HepG2 (cell line): ENCODE measurements around the gene CACNA1G. TPM values are rescaled to one million over a fixed set of nuclear protein-coding genes. Genes with fewer than 3 reads are reported as not detected.

ENCODE experiments used
- ATAC-seq: fragments of 200-7000 bp; cut with Tn5 transposase; 3 replicates; pipeline ENCODE4 v1.9.1; 2020; ENCODE audit warnings: mild to moderate bottlenecking, moderate library complexity
- BruUV-seq: library from RNA; stranded (reverse); fragments of 400-500 nt; replicated peaks from 2 replicates; lab custom pipeline; 2021; lab: Mats Ljungman, UMichigan
- CTCF ChIA-PET: fragments of 300-600 bp; formaldehyde crosslinking; extraction: SDS; loops from one replicate; lab custom pipeline; 2021; ENCODE audit warnings: low total read pairs, inconsistent platforms, low intra/inter-chr PET ratio; lab: Yijun Ruan, JAX
- POLR2A ChIA-PET: fragments of 350-600 bp; sonication (Branson Sonifier 250); formaldehyde crosslinking; loops from one replicate; lab custom pipeline; 2020; ENCODE audit warnings: antibody characterized with exemption, inconsistent platforms; lab: Yijun Ruan, JAX
- DNase-seq: peaks from one replicate; pipeline ENCODE4 v3.0.0-alpha.2; 2015; ENCODE audit warnings: low spot score
- FAIRE-seq: peaks from 3 replicates; lab custom pipeline; 2011; peaks lifted over from hg19 to GRCh38; lab: Jason Lieb, UNC
- H2AFZ ChIP-seq: one replicate; pipeline ENCODE4 v1.6.1; 2011; ENCODE audit warnings: low read length, inconsistent platforms
- H3K27ac ChIP-seq: fragments of 300-600 bp; 3 replicates; pipeline ENCODE4 v1.8.0; 2011; ENCODE audit warnings: mixed run types, mild to moderate bottlenecking, mixed read lengths, low read length, inconsistent platforms; ENCODE audit not compliant: insufficient read depth; ENCODE audit errors: extremely low read length
- H3K27me3 ChIP-seq, 2 experiments: fragments of 200-600 bp in 1 of 2; 2 replicates in 1 of 2; 3 replicates in 1 of 2; pipeline versions ENCODE4 v1.6.0 to v1.8.0; 2011; ENCODE audit warnings: low read length in 2 of 2, mild to moderate bottlenecking in 2 of 2, moderate library complexity in 2 of 2, inconsistent platforms in 1 of 2; ENCODE audit not compliant: insufficient read depth in 2 of 2, control insufficient read depth in 1 of 2
- H3K36me3 ChIP-seq, 2 experiments: fragments of 200-600 bp in 1 of 2; replicated peaks in 1 of 2; 2 replicates in 1 of 2; 3 replicates in 1 of 2; pipeline versions ENCODE4 v1.5.1 to v1.8.0; 2011; ENCODE audit warnings: low read length in 2 of 2, inconsistent platforms in 1 of 2; ENCODE audit not compliant: insufficient read depth in 2 of 2, control insufficient read depth in 1 of 2
- H3K4me1 ChIP-seq: 2 replicates; pipeline ENCODE4 v1.5.1; 2012; ENCODE audit warnings: low read length, inconsistent platforms; ENCODE audit not compliant: insufficient read depth
- H3K4me2 ChIP-seq: 2 replicates; pipeline ENCODE4 v1.6.0; 2011; ENCODE audit warnings: low read depth, low read length, inconsistent platforms
- H3K4me3 ChIP-seq, 3 experiments: fragments of 200-600 bp in 1 of 3; sonication (generic), shearing (Covaris generic) in 1 of 3; replicated peaks in 1 of 3; 2 replicates each; pipeline ENCODE4 v1.5.1; 2011 to 2016; ENCODE audit warnings: low read length in 3 of 3, inconsistent platforms in 2 of 3, low read depth in 2 of 3, mild to moderate bottlenecking in 2 of 3, control low read depth in 1 of 3, mixed read lengths in 1 of 3; ENCODE audit not compliant: insufficient read depth in 1 of 3
- H3K79me2 ChIP-seq: one replicate; pipeline ENCODE4 v1.6.1; 2011; ENCODE audit warnings: low read length, inconsistent platforms; ENCODE audit not compliant: insufficient read depth
- H3K9ac ChIP-seq: 2 replicates; pipeline ENCODE4 v1.6.0; 2011; ENCODE audit warnings: mild to moderate bottlenecking, low read depth, low read length, inconsistent platforms; ENCODE audit not compliant: insufficient read depth
- H3K9me3 ChIP-seq: 2 replicates; pipeline ENCODE4 v1.5.1; 2012; ENCODE audit warnings: mild to moderate bottlenecking, low read length
- H4K20me1 ChIP-seq: 2 replicates; pipeline ENCODE4 v1.6.0; 2011; ENCODE audit warnings: inconsistent platforms, mild to moderate bottlenecking, low read length, moderate library complexity; ENCODE audit not compliant: insufficient read depth
- CEBPZ ChIP-seq: IDR thresholded peaks from 2 replicates; pipeline ENCODE4 v1.6.1; 2012; ENCODE audit warnings: low read length, improper control_type of control experiment
- ELF3 ChIP-seq: IDR thresholded peaks from 2 replicates; pipeline ENCODE4 v1.6.1; 2016; ENCODE audit warnings: missing genetic modification reagents, missing compliant biosample characterization
- HDAC1 ChIP-seq: sonication (generic); formaldehyde crosslinking; IDR thresholded peaks from 2 replicates; pipeline ENCODE4 v1.5.1; 2020; ENCODE audit warnings: mild to moderate bottlenecking, missing genetic modification reagents
- HOXA7 ChIP-seq: sonication (generic); formaldehyde crosslinking; IDR thresholded peaks from 2 replicates; pipeline ENCODE4 v1.8.1; 2022; ENCODE audit warnings: mild to moderate bottlenecking, missing genetic modification reagents, moderate library complexity
- MAZ ChIP-seq, 2 experiments: sonication (generic) in 1 of 2; formaldehyde crosslinking in 1 of 2; IDR thresholded peaks; 2 replicates each; pipeline versions ENCODE4 v1.5.0 to v1.6.1; 2012 to 2020; ENCODE audit warnings: low read depth in 2 of 2, mild to moderate bottlenecking in 2 of 2, borderline replicate concordance in 1 of 2, improper control_type of control experiment in 1 of 2, low read length in 1 of 2, missing genetic modification reagents in 1 of 2, moderate library complexity in 1 of 2
- MTA3 ChIP-seq: sonication (generic); formaldehyde crosslinking; IDR thresholded peaks from 2 replicates; pipeline ENCODE4 v1.4.0; 2020; ENCODE audit warnings: missing genetic modification reagents
- NRL ChIP-seq: sonication (generic); formaldehyde crosslinking; IDR thresholded peaks from 2 replicates; pipeline ENCODE4 v1.5.0; 2020; ENCODE audit warnings: missing genetic modification reagents, mild to moderate bottlenecking, moderate library complexity, borderline replicate concordance
- PLSCR1 ChIP-seq: sonication (generic); formaldehyde crosslinking; IDR thresholded peaks from 2 replicates; pipeline ENCODE4 v1.5.0; 2020; ENCODE audit warnings: missing genetic modification reagents, mild to moderate bottlenecking, borderline replicate concordance
- WGBS: methylation state at CpG from one replicate; pipeline ENCODE4 v1.1.6; 2017; ENCODE audit warnings: low lambda C conversion rate; 5-methylcytosine and 5-hydroxymethylcytosine counted together
- in situ Hi-C: cut with HindIII; loops from 2 replicates; pipeline ENCODE4 v1.10.0; 2017; ENCODE audit warnings: low pct_unique_long_range_greater_than_20kb; ENCODE audit not compliant: extremely low pct_ligation_motif_present
- intact Hi-C: fragments of 100-400 bp; cut with micrococcal nuclease; formaldehyde crosslinking; loops from one replicate; pipeline ENCODE4 v1.10.0; 2022; ENCODE audit not compliant: unreplicated experiment
- polyA plus RNA-seq, 8 experiments: library from polyadenylated mRNA; depleted of rRNA in 3 of 8; stranded (reverse) in 7 of 8; unstranded in 1 of 8; fragments of >200 nt; fragmentation: Illumina TruSeq in 4 of 8; extraction: Trizol in 4 of 8; gene quantifications; 2 replicates each; pipeline versions ENCODE4 v1.2.1 to v1.2.3, GENCODE V29; 2011 to 2016; ENCODE audit warnings: low read depth in 4 of 8, missing spikeins in 1 of 8, mixed read lengths in 1 of 8; ENCODE audit not compliant: insufficient read depth in 1 of 8
- total RNA-seq, 5 experiments: library from RNA; depleted of rRNA; stranded (reverse); fragments of >200 nt; fragmentation: Illumina TruSeq; extraction: Trizol; gene quantifications; 2 replicates each; pipeline ENCODE4 v1.2.3, GENCODE V29; 2016; ENCODE audit warnings: low read depth in 1 of 5
- TF ChIP-seq, protein P1 (sequence below): sonication (generic); formaldehyde crosslinking; IDR thresholded peaks from 2 replicates; pipeline ENCODE4 v1.4.0; 2020; ENCODE audit warnings: mild to moderate bottlenecking, missing genetic modification reagents
- TF ChIP-seq, protein P2 (sequence below): sonication (generic); formaldehyde crosslinking; IDR thresholded peaks from 2 replicates; pipeline ENCODE4 v1.4.0; 2020; ENCODE audit warnings: missing genetic modification reagents

CACNA1G gene
- total and polyA plus RNA-seq, 2 of the 13 experiments (the other 11 are each of a cell fraction or from before 2014, with no cell fraction given): 0.02 TPM; not detected in 1

- Histone ChIP-seq H3K36me3 (no peaks in the 10 kb centered on the region), H3K27me3 (peaks cover 28 to 48% of the 10 kb centered on the region in 2 experiments), H2AFZ (no peak overlapping the region), H4K20me1 (peaks cover 5% of the 10 kb centered on the region; the same call in 1 of the 2 replicates), H3K9ac (no peak overlapping the region), H3K27ac (no peak overlapping the region), H3K4me3 (peak overlapping the region; percentile 27 to 65 (median 35); a peak in 4 of 6 replicates), H3K9me3 (no peaks in the 10 kb centered on the region), H3K4me2 (peak overlapping the region; percentile 69), H3K4me1 (peaks cover 9% of the 10 kb centered on the region), H3K79me2 (no peaks in the 10 kb centered on the region)
- WGBS: 5% methylated on average over 39 of the region's 88 CpGs
- POLR2A ChIA-PET: interaction anchor here (0.5 to 2.5 kb wide), 14 partner anchors 10 to 305 kb away, joined by 3 to 8 read pairs (median 6); partner anchors contain the start of genes LUC7L3, SPATA20 and TOB1
- BruUV-seq: no TSS peak
- in situ Hi-C loops (no loop called here), intact Hi-C loops (no loop called here)
- ATAC-seq (peak; percentile 2; the same call in 2 of the 3 replicates), DNase-seq (no peak), FAIRE-seq (no peak)
- CTCF ChIA-PET: no interaction called here
- TF ChIP-seq ELF3 (CRISPR knock-in tag) (no peak), NRL (CRISPR knock-in tag) (no peak), PLSCR1 (CRISPR knock-in tag) (no peak), HDAC1 (no peak), HOXA7 (no peak), MAZ (IDR thresholded peaks at IDR 0.05; ENCODE audit: borderline replicate concordance, low read depth, low read length) (no peak), MAZ (CRISPR knock-in tag; IDR thresholded peaks at IDR 0.05; ENCODE audit: low read depth) (0 out of 2 replicates have a peak, but pooled peaks have one; percentile 8), MTA3 (CRISPR knock-in tag) (no peak), CEBPZ (no peak)
- TF ChIP-seq, protein P1, sequence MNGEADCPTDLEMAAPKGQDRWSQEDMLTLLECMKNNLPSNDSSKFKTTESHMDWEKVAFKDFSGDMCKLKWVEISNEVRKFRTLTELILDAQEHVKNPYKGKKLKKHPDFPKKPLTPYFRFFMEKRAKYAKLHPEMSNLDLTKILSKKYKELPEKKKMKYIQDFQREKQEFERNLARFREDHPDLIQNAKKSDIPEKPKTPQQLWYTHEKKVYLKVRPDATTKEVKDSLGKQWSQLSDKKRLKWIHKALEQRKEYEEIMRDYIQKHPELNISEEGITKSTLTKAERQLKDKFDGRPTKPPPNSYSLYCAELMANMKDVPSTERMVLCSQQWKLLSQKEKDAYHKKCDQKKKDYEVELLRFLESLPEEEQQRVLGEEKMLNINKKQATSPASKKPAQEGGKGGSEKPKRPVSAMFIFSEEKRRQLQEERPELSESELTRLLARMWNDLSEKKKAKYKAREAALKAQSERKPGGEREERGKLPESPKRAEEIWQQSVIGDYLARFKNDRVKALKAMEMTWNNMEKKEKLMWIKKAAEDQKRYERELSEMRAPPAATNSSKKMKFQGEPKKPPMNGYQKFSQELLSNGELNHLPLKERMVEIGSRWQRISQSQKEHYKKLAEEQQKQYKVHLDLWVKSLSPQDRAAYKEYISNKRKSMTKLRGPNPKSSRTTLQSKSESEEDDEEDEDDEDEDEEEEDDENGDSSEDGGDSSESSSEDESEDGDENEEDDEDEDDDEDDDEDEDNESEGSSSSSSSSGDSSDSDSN (CRISPR knock-in tag): peak; percentile 9; the same call in 1 of the 2 replicates
- TF ChIP-seq, protein P2, sequence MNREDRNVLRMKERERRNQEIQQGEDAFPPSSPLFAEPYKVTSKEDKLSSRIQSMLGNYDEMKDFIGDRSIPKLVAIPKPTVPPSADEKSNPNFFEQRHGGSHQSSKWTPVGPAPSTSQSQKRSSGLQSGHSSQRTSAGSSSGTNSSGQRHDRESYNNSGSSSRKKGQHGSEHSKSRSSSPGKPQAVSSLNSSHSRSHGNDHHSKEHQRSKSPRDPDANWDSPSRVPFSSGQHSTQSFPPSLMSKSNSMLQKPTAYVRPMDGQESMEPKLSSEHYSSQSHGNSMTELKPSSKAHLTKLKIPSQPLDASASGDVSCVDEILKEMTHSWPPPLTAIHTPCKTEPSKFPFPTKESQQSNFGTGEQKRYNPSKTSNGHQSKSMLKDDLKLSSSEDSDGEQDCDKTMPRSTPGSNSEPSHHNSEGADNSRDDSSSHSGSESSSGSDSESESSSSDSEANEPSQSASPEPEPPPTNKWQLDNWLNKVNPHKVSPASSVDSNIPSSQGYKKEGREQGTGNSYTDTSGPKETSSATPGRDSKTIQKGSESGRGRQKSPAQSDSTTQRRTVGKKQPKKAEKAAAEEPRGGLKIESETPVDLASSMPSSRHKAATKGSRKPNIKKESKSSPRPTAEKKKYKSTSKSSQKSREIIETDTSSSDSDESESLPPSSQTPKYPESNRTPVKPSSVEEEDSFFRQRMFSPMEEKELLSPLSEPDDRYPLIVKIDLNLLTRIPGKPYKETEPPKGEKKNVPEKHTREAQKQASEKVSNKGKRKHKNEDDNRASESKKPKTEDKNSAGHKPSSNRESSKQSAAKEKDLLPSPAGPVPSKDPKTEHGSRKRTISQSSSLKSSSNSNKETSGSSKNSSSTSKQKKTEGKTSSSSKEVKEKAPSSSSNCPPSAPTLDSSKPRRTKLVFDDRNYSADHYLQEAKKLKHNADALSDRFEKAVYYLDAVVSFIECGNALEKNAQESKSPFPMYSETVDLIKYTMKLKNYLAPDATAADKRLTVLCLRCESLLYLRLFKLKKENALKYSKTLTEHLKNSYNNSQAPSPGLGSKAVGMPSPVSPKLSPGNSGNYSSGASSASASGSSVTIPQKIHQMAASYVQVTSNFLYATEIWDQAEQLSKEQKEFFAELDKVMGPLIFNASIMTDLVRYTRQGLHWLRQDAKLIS: no peak
Measured at GRCh38 chr17:50560931-50561745, 623 bp downstream of the CACNA1G start.
